Measurements from ENCODE around the gene FOXI1. TPM values are rescaled to one million over a fixed set of nuclear protein-coding genes. Genes with fewer than 3 reads are reported as not detected.

Gene FOXI1
- total RNA-seq, 1 donor = not detected

DNA sequence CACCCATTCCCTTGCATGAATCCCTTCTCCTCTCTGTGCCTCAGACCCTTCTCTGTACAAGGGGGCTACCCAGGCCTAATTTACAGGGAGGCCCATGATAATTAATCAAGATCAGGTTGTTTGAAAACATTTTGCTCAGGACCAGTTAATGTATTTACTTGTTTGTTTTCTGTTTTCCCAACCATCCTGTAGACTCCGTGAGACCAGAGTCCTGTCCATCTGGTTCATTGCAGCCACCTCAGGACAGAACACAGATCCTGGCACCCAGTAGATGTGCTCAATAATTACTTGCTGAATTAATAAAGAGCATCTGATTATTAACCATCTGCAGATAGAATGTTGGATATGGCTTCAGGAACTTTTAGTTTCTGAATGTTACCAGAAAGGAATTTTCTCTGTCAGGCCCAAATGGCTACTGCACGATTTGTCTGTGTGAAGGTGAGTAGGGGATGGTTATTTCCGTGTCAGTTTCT, 27.3 kb downstream of the FOXI1 start:
- H3K4me1 ChIP-seq (ENCODE audit: insufficient read depth, low read length) = peaks cover 21% of the 10 kb centered on the region
- H3K27me3 ChIP-seq (ENCODE audit: insufficient read depth, low read length) = no peaks in the 10 kb centered on the region
- H2AFZ ChIP-seq (ENCODE audit: low read length) = no peak overlapping the region
- TF ChIP-seq, protein P1, sequence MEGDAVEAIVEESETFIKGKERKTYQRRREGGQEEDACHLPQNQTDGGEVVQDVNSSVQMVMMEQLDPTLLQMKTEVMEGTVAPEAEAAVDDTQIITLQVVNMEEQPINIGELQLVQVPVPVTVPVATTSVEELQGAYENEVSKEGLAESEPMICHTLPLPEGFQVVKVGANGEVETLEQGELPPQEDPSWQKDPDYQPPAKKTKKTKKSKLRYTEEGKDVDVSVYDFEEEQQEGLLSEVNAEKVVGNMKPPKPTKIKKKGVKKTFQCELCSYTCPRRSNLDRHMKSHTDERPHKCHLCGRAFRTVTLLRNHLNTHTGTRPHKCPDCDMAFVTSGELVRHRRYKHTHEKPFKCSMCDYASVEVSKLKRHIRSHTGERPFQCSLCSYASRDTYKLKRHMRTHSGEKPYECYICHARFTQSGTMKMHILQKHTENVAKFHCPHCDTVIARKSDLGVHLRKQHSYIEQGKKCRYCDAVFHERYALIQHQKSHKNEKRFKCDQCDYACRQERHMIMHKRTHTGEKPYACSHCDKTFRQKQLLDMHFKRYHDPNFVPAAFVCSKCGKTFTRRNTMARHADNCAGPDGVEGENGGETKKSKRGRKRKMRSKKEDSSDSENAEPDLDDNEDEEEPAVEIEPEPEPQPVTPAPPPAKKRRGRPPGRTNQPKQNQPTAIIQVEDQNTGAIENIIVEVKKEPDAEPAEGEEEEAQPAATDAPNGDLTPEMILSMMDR (IDR thresholded peaks at IDR 0.05; ENCODE audit: extremely low read depth, low read depth, low read length) = no peak
- no peak overlapping the region for H3K4me3 ChIP-seq (ENCODE audit: insufficient read depth, low read length)
- H3K36me3 ChIP-seq (ENCODE audit: insufficient read depth, low read length) = no peaks in the 10 kb centered on the region
- no peaks in the 10 kb centered on the region for H3K9me3 ChIP-seq (ENCODE audit: low read depth, low read length)
- peak overlapping the region; percentile 8 for H3K4me2 ChIP-seq (ENCODE audit: insufficient read depth, low read length)
- DNase-seq (ENCODE audit: insufficient read length, low spot score, missing footprints) = no peak
- H3K79me2 ChIP-seq (ENCODE audit: insufficient read depth, low read length) = no peaks in the 10 kb centered on the region
- H4K20me1 ChIP-seq (ENCODE audit: insufficient read depth, low read length) = no peaks in the 10 kb centered on the region
- no peak overlapping the region for H3K27ac ChIP-seq (ENCODE audit: low read depth, low read length)

DNA sequence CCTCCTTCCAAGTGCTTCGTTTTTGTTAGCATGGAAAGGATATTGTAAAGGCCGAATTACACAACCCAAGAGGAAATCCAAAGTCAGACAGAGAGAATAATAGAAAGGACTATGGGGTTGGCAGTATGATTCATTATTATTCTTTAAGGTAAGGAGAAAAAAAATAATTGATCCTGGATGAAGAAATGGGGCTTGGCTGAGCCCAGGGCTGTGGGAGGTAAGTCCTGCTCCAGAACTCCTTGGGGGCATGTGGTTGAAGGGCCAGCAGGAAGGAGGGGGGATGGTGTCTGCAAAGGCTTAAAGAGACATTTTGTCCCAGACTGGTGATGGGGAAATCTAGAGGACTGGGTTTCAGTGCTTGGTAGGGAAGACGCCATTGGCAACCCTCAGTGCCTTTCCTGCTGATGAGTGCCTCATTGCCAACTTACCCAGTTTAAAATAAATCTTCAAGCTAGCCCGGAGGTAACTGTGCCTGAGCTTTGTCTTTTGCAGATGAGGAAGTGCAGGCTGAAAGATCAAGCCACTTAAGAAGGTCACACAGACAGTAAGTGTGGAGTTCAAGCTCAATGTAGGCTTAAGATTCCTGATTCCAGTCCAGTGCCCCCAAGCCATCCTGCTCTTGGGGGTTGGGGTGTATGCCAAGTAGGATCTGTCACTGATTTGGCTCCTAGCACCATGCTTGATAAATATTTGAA, 30.2 kb downstream of the FOXI1 start:
- TF ChIP-seq, protein P1 (IDR thresholded peaks at IDR 0.05; ENCODE audit: extremely low read depth, low read depth, low read length) = no peak
- no peak overlapping the region for H3K4me2 ChIP-seq (ENCODE audit: insufficient read depth, low read length)
- H3K4me1 ChIP-seq (ENCODE audit: insufficient read depth, low read length) = peaks cover 21% of the 10 kb centered on the region
- DNase-seq (ENCODE audit: insufficient read length, low spot score, missing footprints) = no peak
- no peaks in the 10 kb centered on the region for H3K27me3 ChIP-seq (ENCODE audit: insufficient read depth, low read length)
- no peak overlapping the region for H3K27ac ChIP-seq (ENCODE audit: low read depth, low read length)
- H3K79me2 ChIP-seq (ENCODE audit: insufficient read depth, low read length) = no peaks in the 10 kb centered on the region
- no peaks in the 10 kb centered on the region for H3K36me3 ChIP-seq (ENCODE audit: insufficient read depth, low read length)
- no peak overlapping the region for H3K4me3 ChIP-seq (ENCODE audit: insufficient read depth, low read length)
- no peak overlapping the region for H2AFZ ChIP-seq (ENCODE audit: low read length)
- H4K20me1 ChIP-seq (ENCODE audit: insufficient read depth, low read length) = no peaks in the 10 kb centered on the region
- no peaks in the 10 kb centered on the region for H3K9me3 ChIP-seq (ENCODE audit: low read depth, low read length)

DNA sequence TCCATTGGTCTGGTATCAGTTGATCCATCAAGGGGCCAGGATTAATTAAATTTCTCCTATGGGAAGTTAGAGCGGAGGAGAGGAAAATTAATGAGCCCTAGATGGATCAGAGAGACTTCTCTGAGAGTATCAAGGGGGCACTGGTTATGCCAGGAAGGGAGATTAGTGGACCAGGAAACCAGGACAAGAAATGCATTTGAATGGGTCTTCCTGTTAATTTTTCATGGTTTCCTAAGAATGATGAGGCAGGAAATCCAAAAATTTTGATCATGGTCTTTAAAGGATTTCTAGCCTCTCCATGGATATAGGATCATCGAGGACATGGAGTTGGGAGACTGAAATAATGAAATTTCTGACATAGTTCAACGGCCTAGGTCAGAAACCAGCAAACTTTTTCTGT, 30.8 kb downstream of the FOXI1 start:
- H4K20me1 ChIP-seq (ENCODE audit: insufficient read depth, low read length) = no peaks in the 10 kb centered on the region
- no peak overlapping the region for H3K27ac ChIP-seq (ENCODE audit: low read depth, low read length)
- H3K27me3 ChIP-seq (ENCODE audit: insufficient read depth, low read length) = no peaks in the 10 kb centered on the region
- TF ChIP-seq, protein P1 (IDR thresholded peaks at IDR 0.05; ENCODE audit: extremely low read depth, low read depth, low read length) = no peak
- no peaks in the 10 kb centered on the region for H3K79me2 ChIP-seq (ENCODE audit: insufficient read depth, low read length)
- no peak overlapping the region for H3K4me2 ChIP-seq (ENCODE audit: insufficient read depth, low read length)
- no peak overlapping the region for H2AFZ ChIP-seq (ENCODE audit: low read length)
- peaks cover 21% of the 10 kb centered on the region for H3K4me1 ChIP-seq (ENCODE audit: insufficient read depth, low read length)
- DNase-seq (ENCODE audit: insufficient read length, low spot score, missing footprints) = no peak
- H3K9me3 ChIP-seq (ENCODE audit: low read depth, low read length) = no peaks in the 10 kb centered on the region
- no peaks in the 10 kb centered on the region for H3K36me3 ChIP-seq (ENCODE audit: insufficient read depth, low read length)
- no peak overlapping the region for H3K4me3 ChIP-seq (ENCODE audit: insufficient read depth, low read length)

DNA sequence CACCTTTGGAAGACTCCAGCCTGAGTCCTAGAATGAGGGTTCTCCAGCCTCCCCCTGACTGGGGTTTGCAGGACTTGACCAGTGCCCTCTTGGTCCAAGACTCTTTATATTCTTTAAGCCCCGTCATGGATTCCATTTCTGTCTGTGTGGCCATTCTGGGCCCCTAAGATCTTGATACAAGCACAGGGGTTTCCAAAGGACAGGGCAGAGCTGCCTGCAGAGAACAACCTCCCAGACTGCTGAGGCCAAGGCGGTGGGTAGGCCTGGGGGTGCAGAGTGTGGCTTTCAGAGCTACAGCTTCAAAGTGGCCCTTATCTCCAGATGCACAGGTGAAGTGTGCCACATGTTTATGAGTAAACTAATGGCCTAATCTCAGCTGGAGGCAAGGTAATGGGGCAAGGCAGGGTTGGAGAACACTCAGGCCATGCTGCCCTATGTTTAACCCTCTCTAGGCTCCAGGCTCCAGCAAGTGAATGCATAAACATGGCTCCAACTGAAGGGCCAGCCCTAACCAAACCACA, 32.1 kb downstream of the FOXI1 start:
- H3K36me3 ChIP-seq (ENCODE audit: insufficient read depth, low read length) = no peaks in the 10 kb centered on the region
- H3K27ac ChIP-seq (ENCODE audit: low read depth, low read length) = no peak overlapping the region
- no peaks in the 10 kb centered on the region for H4K20me1 ChIP-seq (ENCODE audit: insufficient read depth, low read length)
- no peak overlapping the region for H3K4me2 ChIP-seq (ENCODE audit: insufficient read depth, low read length)
- no peak overlapping the region for H3K4me3 ChIP-seq (ENCODE audit: insufficient read depth, low read length)
- H3K4me1 ChIP-seq (ENCODE audit: insufficient read depth, low read length) = peaks cover 14% of the 10 kb centered on the region
- no peaks in the 10 kb centered on the region for H3K9me3 ChIP-seq (ENCODE audit: low read depth, low read length)
- no peaks in the 10 kb centered on the region for H3K27me3 ChIP-seq (ENCODE audit: insufficient read depth, low read length)
- DNase-seq (ENCODE audit: insufficient read length, low spot score, missing footprints) = no peak
- H2AFZ ChIP-seq (ENCODE audit: low read length) = no peak overlapping the region
- no peaks in the 10 kb centered on the region for H3K79me2 ChIP-seq (ENCODE audit: insufficient read depth, low read length)
- TF ChIP-seq, protein P1 (IDR thresholded peaks at IDR 0.05; ENCODE audit: extremely low read depth, low read depth, low read length) = no peak

Data from osteoblast (primary cell).